ENCODE measurements around the gene C15orf62.

Gene C15orf62

GRCh38 chr15:40819048-40819447 lies 49.3 kb downstream of the C15orf62 start:
- DNase-seq (ENCODE audit: low read depth) = no peak

GRCh38 chr15:40821195-40821594 lies 51.4 kb downstream of the C15orf62 start:
- no peak for DNase-seq (ENCODE audit: low read depth)

Data from stimulated activated CD8-positive, alpha-beta memory T cell treated with anti-CD3 and anti-CD28 coated beads, Interleukin-15, amount 100 ng/mL, for 1 hour (primary cell).